Stimulated activated CD8-positive, alpha-beta memory T cell treated with anti-CD3 and anti-CD28 coated beads, Interleukin-7, amount 100 ng/mL, for 24 hours (primary cell): ENCODE measurements around the gene CARD14.

Experiments used
- DNase-seq: peaks from one replicate; pipeline ENCODE4 v3.0.0-alpha.2; 2020; ENCODE audit warnings: low read depth

The CARD14 gene

GRCh38 chr17:80212511-80212910, 42.7 kb downstream of the CARD14 start:
- DNase-seq: no peak

- no peak for DNase-seq
Measured at GRCh38 chr17:80212962-80213642, 43.3 kb downstream of the CARD14 start.

- no peak for DNase-seq
Measured at GRCh38 chr17:80213643-80213975, 43.8 kb downstream of the CARD14 start.

- no peak for DNase-seq
Measured at GRCh38 chr17:80214012-80214877, 44.4 kb downstream of the CARD14 start.

GRCh38 chr17:80214878-80215210, 45.0 kb downstream of the CARD14 start:
- DNase-seq: no peak

- DNase-seq: no peak
Measured at GRCh38 chr17:80216473-80217456, 46.9 kb downstream of the CARD14 start.

- no peak for DNase-seq
Measured at GRCh38 chr17:80217703-80218362, 48.0 kb downstream of the CARD14 start.

- DNase-seq: no peak
Measured at GRCh38 chr17:80218391-80218790, 48.6 kb downstream of the CARD14 start.

GRCh38 chr17:80219013-80219762, 49.4 kb downstream of the CARD14 start:
- DNase-seq: peak; percentile 87

- no peak for DNase-seq
Measured at GRCh38 chr17:80219763-80220053, 49.9 kb downstream of the CARD14 start.

GRCh38 chr17:80220054-80220735, 50.4 kb downstream of the CARD14 start, which contains the start of the genes SGSH and SLC26A11:
Gene SGSH, minus strand, starts transcription at chr17:80220333. Its CDS starts 20 bp downstream, at chr17:80220313.
Gene SLC26A11, plus strand, starts transcription at chr17:80220427. Its CDS starts 1,134 bp downstream, at chr17:80221561.
- peak; percentile 48 for DNase-seq

GRCh38 chr17:80220736-80221215, 50.9 kb downstream of the CARD14 start:
- DNase-seq: no peak

GRCh38 chr17:80221351-80222105, 51.7 kb downstream of the CARD14 start:
- DNase-seq: no peak

GRCh38 chr17:80222376-80223141, 52.7 kb downstream of the CARD14 start:
- DNase-seq: no peak

- DNase-seq: no peak
Measured at GRCh38 chr17:80223142-80223815, 53.4 kb downstream of the CARD14 start.

- DNase-seq: no peak
Measured at GRCh38 chr17:80223838-80224497, 54.1 kb downstream of the CARD14 start.

- DNase-seq: no peak
Measured at GRCh38 chr17:80224683-80225082, 54.9 kb downstream of the CARD14 start.

GRCh38 chr17:80225230-80225629, 55.4 kb downstream of the CARD14 start:
- no peak for DNase-seq
